ENCODE results near the gene PIERCE2. TPM values are rescaled to one million over a fixed set of nuclear protein-coding genes. Genes with fewer than 3 reads are reported as not detected.
"Not testable (repeated sequence)": the region's sequence is repeated elsewhere in the genome, so short reads cannot be mapped to it uniquely, and the experiment has no call there.

Gene PIERCE2
- polyA plus RNA-seq (ENCODE audit: insufficient read length in 4 of 4) = 1 to 10 TPM; 5.9 to 7.7 (median 6.9) TPM

GRCh38 chr15:55408012-55408928, at the start of gene PIERCE2, which contains the start of gene CCPG1:
Gene PIERCE2, plus strand, starts transcription at chr15:55408495. Its CDS starts 274 bp downstream, at chr15:55408769.
Gene CCPG1, minus strand, starts transcription at chr15:55408359. Its CDS starts 18,935 bp downstream, at chr15:55389424.
- peak; percentile 84 to 92 (median 88) for DNase-seq (ENCODE audit: low read depth in 4 of 4, low spot score in 2 of 4)

- no peak for DNase-seq (ENCODE audit: low read depth in 4 of 4, low spot score in 2 of 4)
These were observed 48.0 kb upstream of the PIERCE2 start for GRCh38 chr15:55360256-55360655.

DNA sequence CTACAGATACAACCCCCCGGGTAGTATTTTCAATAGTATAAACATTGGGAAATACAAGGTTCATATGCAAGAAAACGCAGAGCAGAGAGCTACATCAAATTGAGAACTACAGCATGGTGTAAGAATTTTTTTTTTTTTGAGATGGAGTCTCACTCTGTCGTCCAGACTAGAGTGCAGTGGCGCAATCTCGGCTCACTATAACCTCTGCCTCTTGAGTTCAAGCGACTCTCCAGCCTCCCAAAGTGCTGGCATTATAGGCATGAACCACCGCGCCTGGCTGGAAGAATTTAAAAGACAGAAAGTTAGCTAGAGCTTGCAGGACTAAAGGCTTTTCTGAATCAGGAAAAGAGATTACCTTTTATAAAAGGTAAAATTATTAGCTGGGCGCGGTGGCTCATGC, 47.2 kb upstream of the PIERCE2 start:
- no peak for DNase-seq (ENCODE audit: low read depth in 4 of 4, low spot score in 2 of 4)

DNA sequence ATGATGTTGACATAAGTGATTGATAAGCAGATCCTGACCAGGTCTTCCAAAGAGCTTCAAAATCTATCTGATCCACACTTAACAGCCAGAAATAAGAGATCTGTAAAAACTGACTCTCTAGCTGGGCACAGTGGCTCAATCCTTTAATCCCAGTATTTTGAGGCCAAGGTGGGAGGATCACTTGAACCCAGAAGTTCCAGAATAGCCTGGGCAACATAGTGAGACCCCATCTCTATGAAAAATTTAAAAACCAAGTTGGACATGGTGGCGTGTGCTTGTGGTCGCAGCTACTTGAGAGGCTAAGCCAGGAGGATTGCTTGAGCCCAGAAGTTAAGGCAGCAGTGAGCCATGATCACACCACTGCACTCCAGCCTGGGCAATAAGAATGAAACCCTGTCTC, 45.7 kb upstream of the PIERCE2 start:
- no peak for DNase-seq (ENCODE audit: low read depth in 4 of 4, low spot score in 2 of 4)

GRCh38 chr15:55366981-55367380, 41.3 kb upstream of the PIERCE2 start:
- no peak for DNase-seq (ENCODE audit: low read depth in 4 of 4, low spot score in 2 of 4)

GRCh38 chr15:55372701-55373440, 35.4 kb upstream of the PIERCE2 start:
- DNase-seq (ENCODE audit: low read depth in 4 of 4, low spot score in 2 of 4) = no peak

DNA sequence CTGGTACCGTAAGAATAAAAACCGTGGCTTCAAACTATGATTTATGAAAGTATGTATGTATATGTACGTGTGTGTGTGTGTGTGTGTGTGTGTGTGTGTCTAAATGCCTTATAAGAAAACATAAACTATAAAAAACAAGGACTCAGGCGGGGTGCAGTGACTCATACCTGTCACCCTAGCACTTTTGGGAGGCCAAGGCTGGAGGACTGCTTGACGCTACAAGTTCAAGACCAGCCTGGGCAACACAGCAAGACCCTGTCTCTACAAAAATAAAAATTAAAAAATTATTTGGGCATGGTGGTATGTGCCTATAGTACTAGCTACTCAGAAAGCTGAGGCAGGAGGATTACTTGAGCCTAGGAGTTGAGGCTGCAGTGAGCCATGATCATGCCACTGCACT, 29.2 kb upstream of the PIERCE2 start:
- DNase-seq (ENCODE audit: low read depth in 4 of 4, low spot score in 2 of 4) = no peak

- DNase-seq (ENCODE audit: low read depth in 4 of 4, low spot score in 2 of 4) = no peak
These were observed 26.7 kb upstream of the PIERCE2 start for GRCh38 chr15:55381595-55381994.

GRCh38 chr15:55383687-55384086, 24.6 kb upstream of the PIERCE2 start:
- no peak for DNase-seq (ENCODE audit: low read depth in 4 of 4, low spot score in 2 of 4)

GRCh38 chr15:55387027-55387426, 21.3 kb upstream of the PIERCE2 start:
- no peak for DNase-seq (ENCODE audit: low read depth in 4 of 4, low spot score in 2 of 4)

GRCh38 chr15:55389264-55389607, 19.1 kb upstream of the PIERCE2 start:
- DNase-seq (ENCODE audit: low read depth in 4 of 4, low spot score in 2 of 4) = no peak

GRCh38 chr15:55394694-55395093, 13.6 kb upstream of the PIERCE2 start:
- no peak for DNase-seq (ENCODE audit: low read depth in 4 of 4, low spot score in 2 of 4)

- no peak for DNase-seq (ENCODE audit: low read depth in 4 of 4, low spot score in 2 of 4)
These were observed 10.1 kb upstream of the PIERCE2 start for GRCh38 chr15:55398243-55398642.

GRCh38 chr15:55400050-55400449, 8.2 kb upstream of the PIERCE2 start:
- not testable (repeated sequence) for DNase-seq (ENCODE audit: low read depth in 4 of 4, low spot score in 2 of 4)

DNA sequence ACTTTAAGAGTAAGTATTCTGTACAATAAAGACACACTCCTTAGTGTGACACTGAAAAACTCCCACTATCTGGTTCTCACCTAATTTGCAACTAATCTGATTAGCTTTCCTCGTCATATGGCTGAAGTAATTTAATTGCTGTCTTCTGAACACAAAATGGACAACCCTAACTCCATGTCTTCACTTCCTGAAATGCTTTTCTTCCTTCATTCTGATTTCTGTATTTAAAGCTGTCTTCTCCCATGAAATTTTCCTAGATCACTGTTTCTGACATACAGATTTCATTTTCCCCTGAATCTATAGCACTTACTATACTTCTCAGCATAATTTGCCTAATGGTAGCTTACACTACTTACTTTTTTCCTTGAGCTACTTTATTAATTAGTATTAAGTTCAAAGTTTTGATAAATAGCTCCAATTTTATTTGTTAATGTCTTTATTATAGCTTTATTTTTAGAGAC, 6.5 kb upstream of the PIERCE2 start:
- DNase-seq (ENCODE audit: low read depth in 4 of 4, low spot score in 2 of 4) = no peak

GRCh38 chr15:55402707-55403106, 5.6 kb upstream of the PIERCE2 start:
- DNase-seq (ENCODE audit: low read depth in 4 of 4, low spot score in 2 of 4) = no peak

- DNase-seq (ENCODE audit: low read depth in 4 of 4, low spot score in 2 of 4) = no peak
These were observed 4.8 kb upstream of the PIERCE2 start for GRCh38 chr15:55403531-55403930.

DNA sequence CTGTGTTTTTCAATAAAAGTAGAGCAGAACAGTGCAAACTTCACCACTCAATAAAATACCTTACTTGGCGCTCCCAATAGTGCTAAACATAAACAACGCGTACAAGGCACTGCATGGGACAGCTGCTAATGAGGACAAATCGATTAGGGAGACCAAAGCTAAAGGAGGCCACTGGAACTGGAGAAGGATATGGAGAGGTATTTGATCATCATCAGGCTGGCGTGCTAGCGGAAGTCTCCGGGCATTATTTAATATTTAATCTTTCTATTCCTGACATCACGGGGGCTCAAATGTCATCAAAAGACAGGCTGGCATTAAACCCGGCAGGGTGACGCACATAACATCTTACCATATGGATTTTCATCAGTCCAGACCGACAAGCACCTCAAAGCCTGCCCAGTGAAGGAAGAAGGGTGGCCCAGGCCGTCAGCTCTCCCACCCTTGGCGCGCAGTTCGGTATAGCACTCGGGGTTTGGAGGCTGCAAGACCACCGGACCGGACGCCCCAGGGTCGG, 740 bp upstream of the PIERCE2 start:
- peak in 2 of 4 donors; percentile 13 to 27 for DNase-seq (ENCODE audit: low read depth in 4 of 4, low spot score in 2 of 4)

DNA sequence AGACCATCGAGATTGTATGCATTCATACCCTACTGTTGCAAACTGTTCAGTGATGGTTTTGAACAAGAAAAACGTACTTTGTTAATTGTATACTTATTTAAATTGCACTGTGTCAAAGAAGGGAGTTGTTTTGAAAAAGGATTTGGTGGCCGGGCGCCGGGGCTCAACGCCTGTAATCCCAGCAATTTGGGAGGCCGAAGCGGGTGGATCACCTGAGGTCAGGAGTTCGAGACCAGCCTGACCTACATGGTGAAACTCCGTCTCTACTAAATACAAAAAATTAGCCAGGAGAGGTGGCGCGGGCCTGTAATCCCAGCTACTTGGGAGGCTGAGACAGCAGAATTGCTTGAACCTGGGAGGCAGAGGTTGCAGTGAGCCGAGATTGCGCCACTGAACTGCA, 681 bp downstream of the PIERCE2 start:
- DNase-seq (ENCODE audit: low read depth in 4 of 4, low spot score in 2 of 4) = not testable (repeated sequence)

DNA sequence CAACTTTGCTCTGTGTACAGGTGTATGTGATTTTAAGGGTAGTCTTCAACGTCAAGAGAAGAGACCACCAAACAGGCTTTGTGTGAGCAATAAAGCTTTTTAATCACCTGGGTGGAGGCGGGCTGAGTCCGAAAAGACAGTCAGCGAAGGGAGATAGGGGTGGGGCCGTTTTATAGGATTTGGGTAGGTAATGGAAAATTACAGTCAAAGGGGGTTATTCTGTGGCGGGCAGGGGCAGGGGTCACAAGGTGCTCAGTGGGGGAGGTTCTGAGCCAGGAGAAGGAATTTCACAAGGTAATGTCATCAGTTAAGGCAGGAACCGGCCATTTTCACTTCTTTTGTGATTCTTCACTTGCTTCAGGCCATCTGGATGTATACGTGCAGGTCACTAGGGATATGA, 9.4 kb downstream of the PIERCE2 start:
- DNase-seq (ENCODE audit: low read depth in 4 of 4, low spot score in 2 of 4) = not testable (repeated sequence)

DNA sequence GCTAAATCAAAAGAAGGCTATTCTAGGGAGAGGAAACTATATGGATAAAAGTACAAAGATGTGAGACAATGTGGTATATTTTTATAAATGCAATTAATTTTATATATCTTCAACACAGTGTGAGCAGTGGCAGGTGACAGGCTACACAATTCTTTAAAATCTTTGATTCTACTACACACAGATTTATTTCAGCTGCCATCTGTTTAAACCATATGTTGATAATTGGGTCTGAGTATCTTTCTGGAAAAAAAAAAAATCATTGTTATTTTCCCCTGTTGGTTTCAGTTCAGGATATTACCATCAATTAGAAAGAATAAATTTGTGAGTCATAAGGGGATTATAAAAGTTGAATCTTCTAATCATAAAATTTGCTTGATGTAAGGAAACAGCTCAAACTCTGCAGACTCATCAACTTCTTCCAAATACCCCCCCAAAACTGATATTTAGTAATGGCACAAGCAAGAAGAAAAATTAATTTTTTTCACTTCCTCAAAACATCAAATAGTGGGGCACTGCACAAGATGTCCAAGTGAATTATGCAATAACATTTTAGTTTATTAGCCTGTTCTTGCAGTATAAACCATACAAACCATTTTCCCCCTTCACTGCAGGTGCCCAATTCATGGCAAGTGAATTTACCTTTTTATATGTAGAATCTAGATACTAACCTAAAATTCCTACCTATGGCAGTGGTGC, 12.0 kb downstream of the PIERCE2 start:
- DNase-seq (ENCODE audit: low read depth in 4 of 4, low spot score in 2 of 4) = no peak
